A549 (cell line): Measurements from ENCODE around the gene GNG4.

Source experiments
- CBX8 ChIP-seq: fragments of 200-600 bp; sonication (generic); IDR thresholded peaks from 2 replicates; pipeline ENCODE4 v1.6.1; 2016
- CEBPB ChIP-seq, 2 experiments: fragments of >200 bp in 1 of 2; sonication (Bioruptor Twin) in 1 of 2; formaldehyde crosslinking in 1 of 2; IDR thresholded peaks; 2 replicates each; pipeline ENCODE4 v1.6.1; 2012 to 2016
- CTCF ChIP-seq: fragments of >200 bp; sonication (Bioruptor Twin); formaldehyde crosslinking; IDR thresholded peaks from 3 replicates; pipeline ENCODE4 v1.5.1; 2016
- EHF ChIP-seq: fragments of 250-450 bp; sonication (Bioruptor Pico); IDR thresholded peaks from 2 replicates; pipeline ENCODE4 v1.5.0; 2020; ENCODE audit warnings: mild to moderate bottlenecking
- ESRRA ChIP-seq: fragments of 150-350 bp; IDR thresholded peaks from 2 replicates; pipeline ENCODE4 v1.6.1; 2014; ENCODE audit warnings: mild to moderate bottlenecking, low read length, borderline replicate concordance
- FOSB ChIP-seq: fragments of 250-450 bp; sonication (Bioruptor Pico); IDR thresholded peaks from 2 replicates; pipeline ENCODE4 v1.5.0; 2020; ENCODE audit warnings: mild to moderate bottlenecking, moderate library complexity
- GATA3 ChIP-seq: IDR thresholded peaks from 2 replicates; pipeline ENCODE4 v1.6.1; 2012; ENCODE audit warnings: borderline replicate concordance
- JUN ChIP-seq, 2 experiments: fragments of >200 bp; sonication (Bioruptor Twin); formaldehyde crosslinking; IDR thresholded peaks; 2 replicates in 1 of 2; 3 replicates in 1 of 2; pipeline ENCODE4 v1.6.1; 2016 to 2017
- MAFK ChIP-seq: fragments of 450-650 bp; IDR thresholded peaks from 2 replicates; pipeline ENCODE4 v1.6.1; 2014; ENCODE audit not compliant: partially characterized antibody
- MYC ChIP-seq: IDR thresholded peaks from 2 replicates; pipeline ENCODE4 v1.6.1; 2012; ENCODE audit warnings: mild to moderate bottlenecking, inconsistent platforms, low read length, improper control_type of control experiment, borderline replicate concordance
- POLR2A ChIP-seq: IDR thresholded peaks from 2 replicates; pipeline ENCODE4 v1.6.1; 2012; ENCODE audit warnings: mild to moderate bottlenecking, low read length
- RCOR1 ChIP-seq: fragments of 150-350 bp; IDR thresholded peaks from 2 replicates; pipeline ENCODE4 v1.6.1; 2014; ENCODE audit warnings: antibody characterized with exemption, low read length, low read depth
- TF ChIP-seq, protein P1 (sequence below): IDR thresholded peaks from 2 replicates; pipeline ENCODE4 v1.6.1; 2012

GRCh38 chr1:235679005-235679404, 29.4 kb upstream of the GNG4 start:
- no peak for TF ChIP-seq CBX8
- TF ChIP-seq CTCF, result no peak
- TF ChIP-seq MYC, result no peak
- TF ChIP-seq, protein P1, sequence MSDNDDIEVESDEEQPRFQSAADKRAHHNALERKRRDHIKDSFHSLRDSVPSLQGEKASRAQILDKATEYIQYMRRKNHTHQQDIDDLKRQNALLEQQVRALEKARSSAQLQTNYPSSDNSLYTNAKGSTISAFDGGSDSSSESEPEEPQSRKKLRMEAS, result no peak
- no peak for TF ChIP-seq RCOR1
- no peak for TF ChIP-seq MAFK
- TF ChIP-seq ESRRA, result no peak
- TF ChIP-seq POLR2A, result no peak
- TF ChIP-seq JUN (IDR thresholded peaks at IDR 0.05), result no peak
- TF ChIP-seq GATA3, result no peak
- no peak for TF ChIP-seq EHF (CRISPR knock-in tag)
- TF ChIP-seq CEBPB (IDR thresholded peaks at IDR 0.05), result no peak
- no peak for TF ChIP-seq FOSB (CRISPR knock-in tag)
